Adrenal gland (tissue), 5 donors: ENCODE results near the gene LSM14A.

Experiments
- CTCF ChIP-seq, 6 experiments: fragments of 450-650 bp in 4 of 6; fragments of 200-600 bp in 2 of 6; sonication (generic) in 1 of 6; IDR thresholded peaks; 1 replicate in 5 of 6; 2 replicates in 1 of 6; pipeline versions ENCODE4 v1.5.1 to v1.8.0; 2016 to 2021; ENCODE audit warnings: antibody characterized with exemption in 6 of 6, mild to moderate bottlenecking in 2 of 6, moderate library complexity in 1 of 6
- POLR2A ChIP-seq, 2 donors: fragments of 450-650 bp; IDR thresholded peaks; one replicate each; pipeline ENCODE4 v1.6.1; 2017; ENCODE audit warnings: antibody characterized with exemption in 2 of 2, mild to moderate bottlenecking in 2 of 2, moderate library complexity in 1 of 2
- donor health status: DM: no; HTN: no; CAD: no.

- TF ChIP-seq POLR2A (IDR thresholded peaks at IDR 0.05), result no peak
- TF ChIP-seq CTCF (IDR thresholded peaks at IDR 0.05), result no peak
Measured at GRCh38 chr19:34225659-34226015, 53.3 kb downstream of the LSM14A start.
